Measurements from ENCODE around the gene CIC.

- TF ChIP-seq, protein P1, sequence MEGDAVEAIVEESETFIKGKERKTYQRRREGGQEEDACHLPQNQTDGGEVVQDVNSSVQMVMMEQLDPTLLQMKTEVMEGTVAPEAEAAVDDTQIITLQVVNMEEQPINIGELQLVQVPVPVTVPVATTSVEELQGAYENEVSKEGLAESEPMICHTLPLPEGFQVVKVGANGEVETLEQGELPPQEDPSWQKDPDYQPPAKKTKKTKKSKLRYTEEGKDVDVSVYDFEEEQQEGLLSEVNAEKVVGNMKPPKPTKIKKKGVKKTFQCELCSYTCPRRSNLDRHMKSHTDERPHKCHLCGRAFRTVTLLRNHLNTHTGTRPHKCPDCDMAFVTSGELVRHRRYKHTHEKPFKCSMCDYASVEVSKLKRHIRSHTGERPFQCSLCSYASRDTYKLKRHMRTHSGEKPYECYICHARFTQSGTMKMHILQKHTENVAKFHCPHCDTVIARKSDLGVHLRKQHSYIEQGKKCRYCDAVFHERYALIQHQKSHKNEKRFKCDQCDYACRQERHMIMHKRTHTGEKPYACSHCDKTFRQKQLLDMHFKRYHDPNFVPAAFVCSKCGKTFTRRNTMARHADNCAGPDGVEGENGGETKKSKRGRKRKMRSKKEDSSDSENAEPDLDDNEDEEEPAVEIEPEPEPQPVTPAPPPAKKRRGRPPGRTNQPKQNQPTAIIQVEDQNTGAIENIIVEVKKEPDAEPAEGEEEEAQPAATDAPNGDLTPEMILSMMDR (IDR thresholded peaks at IDR 0.05), result no peak
- TF ChIP-seq POLR2AphosphoS5 (IDR thresholded peaks at IDR 0.05) (no peak), EP300 (IDR thresholded peaks at IDR 0.05) (no peak)
Measured at GRCh38 chr19:42229301-42229854, 39.7 kb upstream of the CIC start.

All from suprapubic skin (tissue), 4 donors.